NB4 (cell line): Measurements from ENCODE around the gene C2orf76.

ENCODE experiments used
- POLR2A ChIP-seq: IDR thresholded peaks from 2 replicates; pipeline ENCODE4 v1.6.1; 2011; ENCODE audit warnings: mild to moderate bottlenecking; ENCODE audit not compliant: insufficient read length; ENCODE audit errors: extremely low read depth
- TF ChIP-seq, protein P1 (sequence below): IDR thresholded peaks from 2 replicates; pipeline ENCODE4 v1.6.1; 2011; ENCODE audit warnings: low read depth, low read length
- TF ChIP-seq, protein P2 (sequence below): IDR thresholded peaks from one replicate; pipeline ENCODE4 v1.5.1; 2012; ENCODE audit warnings: low read depth, low read length

DNA sequence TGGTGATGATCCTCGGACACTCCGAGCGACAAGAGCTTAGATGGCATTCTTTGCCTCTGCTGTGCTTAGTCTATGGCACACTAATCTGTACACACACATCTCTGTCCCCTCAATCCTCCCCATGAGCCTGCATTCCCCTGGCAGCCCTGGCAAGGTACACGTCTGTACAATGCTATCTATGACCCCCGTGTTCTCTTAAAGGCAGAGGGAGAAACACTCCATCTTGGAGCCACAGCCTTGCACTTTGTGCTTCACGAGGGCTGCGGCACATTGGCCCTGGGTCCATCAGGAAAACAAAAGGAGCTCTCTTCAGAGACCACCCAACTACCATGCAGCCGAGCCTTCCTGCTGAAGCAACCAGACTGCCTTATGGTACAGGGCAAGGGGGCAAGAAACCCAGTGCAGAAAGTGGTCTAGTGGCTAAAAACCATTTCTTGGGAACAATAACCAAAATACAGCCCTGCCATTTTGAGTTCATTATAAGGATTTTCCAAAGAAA lies 100.5 kb downstream of the C2orf76 start:
- TF ChIP-seq, protein P1, sequence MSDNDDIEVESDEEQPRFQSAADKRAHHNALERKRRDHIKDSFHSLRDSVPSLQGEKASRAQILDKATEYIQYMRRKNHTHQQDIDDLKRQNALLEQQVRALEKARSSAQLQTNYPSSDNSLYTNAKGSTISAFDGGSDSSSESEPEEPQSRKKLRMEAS: no peak
- TF ChIP-seq, protein P2, sequence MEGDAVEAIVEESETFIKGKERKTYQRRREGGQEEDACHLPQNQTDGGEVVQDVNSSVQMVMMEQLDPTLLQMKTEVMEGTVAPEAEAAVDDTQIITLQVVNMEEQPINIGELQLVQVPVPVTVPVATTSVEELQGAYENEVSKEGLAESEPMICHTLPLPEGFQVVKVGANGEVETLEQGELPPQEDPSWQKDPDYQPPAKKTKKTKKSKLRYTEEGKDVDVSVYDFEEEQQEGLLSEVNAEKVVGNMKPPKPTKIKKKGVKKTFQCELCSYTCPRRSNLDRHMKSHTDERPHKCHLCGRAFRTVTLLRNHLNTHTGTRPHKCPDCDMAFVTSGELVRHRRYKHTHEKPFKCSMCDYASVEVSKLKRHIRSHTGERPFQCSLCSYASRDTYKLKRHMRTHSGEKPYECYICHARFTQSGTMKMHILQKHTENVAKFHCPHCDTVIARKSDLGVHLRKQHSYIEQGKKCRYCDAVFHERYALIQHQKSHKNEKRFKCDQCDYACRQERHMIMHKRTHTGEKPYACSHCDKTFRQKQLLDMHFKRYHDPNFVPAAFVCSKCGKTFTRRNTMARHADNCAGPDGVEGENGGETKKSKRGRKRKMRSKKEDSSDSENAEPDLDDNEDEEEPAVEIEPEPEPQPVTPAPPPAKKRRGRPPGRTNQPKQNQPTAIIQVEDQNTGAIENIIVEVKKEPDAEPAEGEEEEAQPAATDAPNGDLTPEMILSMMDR: no peak
- TF ChIP-seq POLR2A: no peak
